Measurements from ENCODE around the gene ZMIZ2.
"Not testable (repeated sequence)": the region's sequence is repeated elsewhere in the genome, so short reads cannot be mapped to it uniquely, and the experiment has no call there.

The ZMIZ2 gene

GRCh38 chr7:44775383-44776107 is 26.9 kb downstream of the ZMIZ2 start:
- no peak for DNase-seq (ENCODE audit: low read depth)

DNA sequence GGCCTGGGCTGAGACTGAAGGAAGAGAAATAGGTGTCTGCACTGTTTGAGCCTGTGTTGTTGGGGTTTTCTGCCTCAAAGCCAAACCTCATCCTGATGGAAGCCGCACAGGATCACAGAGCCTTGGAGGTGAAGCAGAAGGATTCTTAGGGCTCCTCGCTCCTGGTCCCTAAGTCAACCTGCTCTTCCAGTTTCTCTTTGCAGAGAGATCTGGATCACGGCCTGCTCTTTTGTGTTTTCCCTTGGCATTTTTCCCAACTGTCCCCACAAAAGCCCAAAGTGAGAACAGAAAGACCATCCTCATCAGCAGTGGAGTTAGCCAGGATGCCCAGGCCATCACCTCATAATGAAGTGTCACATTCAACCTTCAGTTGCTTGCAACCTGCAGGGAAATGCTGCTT is 27.6 kb downstream of the ZMIZ2 start:
- DNase-seq (ENCODE audit: low read depth): no peak

- no peak for DNase-seq (ENCODE audit: low read depth)
Measured at GRCh38 chr7:44782460-44782859, 33.8 kb downstream of the ZMIZ2 start.

GRCh38 chr7:44783407-44783806 is 34.8 kb downstream of the ZMIZ2 start:
- DNase-seq (ENCODE audit: low read depth): no peak

DNA sequence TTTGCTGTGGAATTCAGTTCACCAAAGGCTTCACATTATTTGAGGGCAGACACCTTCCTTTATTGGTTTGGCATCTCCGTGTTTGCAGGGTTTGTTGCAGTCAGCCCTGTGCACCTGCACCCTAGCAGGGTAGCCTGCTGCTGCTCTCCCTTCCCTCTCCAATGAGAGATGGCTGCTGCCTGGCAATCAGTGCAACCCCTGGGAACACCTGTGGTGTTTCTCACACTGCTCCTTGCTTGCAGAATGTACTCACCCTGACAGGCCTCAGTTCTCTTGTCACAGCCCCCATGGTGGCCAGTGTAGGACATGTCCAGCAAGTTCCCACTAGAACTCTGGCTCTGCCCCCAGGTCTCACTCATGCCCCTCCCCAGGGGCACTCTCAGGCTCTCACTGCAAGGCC is 35.7 kb downstream of the ZMIZ2 start:
- no peak for DNase-seq (ENCODE audit: low read depth)

DNA sequence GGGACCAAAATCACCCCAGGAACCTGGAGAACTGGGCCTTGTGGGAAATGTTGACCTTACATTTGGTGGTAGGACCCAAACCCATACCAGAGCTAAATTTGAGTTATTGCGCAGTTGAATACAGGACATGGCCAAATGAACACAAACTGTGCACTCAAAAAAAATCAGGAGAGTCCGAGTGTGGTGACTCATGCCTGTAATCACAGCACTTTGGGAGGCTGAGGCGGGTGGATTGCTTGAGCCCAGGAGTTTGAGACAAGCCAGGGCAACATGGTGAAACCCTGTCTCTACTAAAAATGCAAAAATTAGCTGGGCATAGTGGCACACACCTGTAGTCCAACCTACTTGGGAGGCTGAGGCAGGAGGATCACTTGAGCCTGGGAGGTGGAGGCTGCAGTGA is 36.6 kb downstream of the ZMIZ2 start:
- not testable (repeated sequence) for DNase-seq (ENCODE audit: low read depth)

DNA sequence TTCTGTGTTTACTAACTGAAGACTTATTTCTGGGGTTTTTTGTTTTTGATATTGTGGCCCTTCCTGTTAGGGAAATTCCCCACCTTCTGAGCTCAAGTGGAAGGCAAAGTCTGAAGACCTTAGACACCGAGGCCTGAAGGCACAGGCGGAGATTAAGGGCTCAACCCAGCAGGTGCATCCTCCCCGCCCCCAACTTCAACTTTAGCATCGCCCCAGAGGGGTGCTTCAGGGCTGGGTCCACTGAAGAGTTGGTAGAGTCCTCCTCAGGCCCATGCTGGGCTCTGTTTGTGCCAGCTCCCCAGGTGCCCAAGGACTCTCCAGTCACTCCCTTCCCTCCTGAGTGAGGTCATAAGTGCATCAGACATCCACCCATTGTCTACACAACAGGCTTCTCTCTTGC is 38.4 kb downstream of the ZMIZ2 start:
- DNase-seq (ENCODE audit: low read depth): no peak

DNA sequence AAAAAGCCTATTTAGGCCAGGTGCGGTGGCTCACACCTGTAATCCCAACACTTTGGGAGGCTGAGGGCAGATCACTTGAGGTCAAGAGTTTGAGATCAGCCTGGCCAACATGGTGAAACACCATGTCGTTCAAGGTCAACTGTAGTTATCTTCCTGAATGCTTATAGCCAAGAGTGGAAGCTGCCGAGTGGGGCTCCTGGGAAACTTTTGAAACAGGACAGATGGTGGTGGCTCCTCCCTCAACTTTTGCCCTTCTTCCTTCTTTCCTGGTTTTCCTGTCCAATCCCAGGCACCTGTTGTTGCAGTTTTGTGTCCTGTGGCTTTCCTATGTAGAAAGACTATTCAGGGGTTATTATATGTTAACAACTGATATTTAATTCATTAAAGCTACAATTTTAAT is 39.1 kb downstream of the ZMIZ2 start:
- no peak for DNase-seq (ENCODE audit: low read depth)

DNA sequence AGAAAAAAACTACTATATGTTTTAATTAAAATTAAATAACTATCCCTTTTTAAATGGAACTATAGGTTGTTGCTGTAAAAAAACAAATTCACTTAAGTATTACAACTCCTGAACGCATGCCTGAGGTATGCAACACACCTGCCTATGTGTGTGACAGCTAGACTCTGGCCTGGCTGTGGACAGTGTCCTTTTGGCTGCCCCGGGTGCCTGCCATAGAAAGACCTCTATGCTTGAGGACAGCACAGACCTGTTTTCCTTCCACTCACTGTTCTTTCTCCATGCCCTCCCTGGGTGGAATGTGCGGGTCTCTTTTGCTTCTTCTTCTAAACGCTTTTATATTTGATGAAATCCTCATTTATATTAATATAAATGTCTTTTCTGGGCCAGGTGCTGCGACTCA is 41.3 kb downstream of the ZMIZ2 start:
- no peak for DNase-seq (ENCODE audit: low read depth)

GRCh38 chr7:44791278-44792219 is 42.9 kb downstream of the ZMIZ2 start:
- DNase-seq (ENCODE audit: low read depth): peak; percentile 77

- no peak for DNase-seq (ENCODE audit: low read depth)
Measured at GRCh38 chr7:44793919-44794318, 45.3 kb downstream of the ZMIZ2 start.

DNA sequence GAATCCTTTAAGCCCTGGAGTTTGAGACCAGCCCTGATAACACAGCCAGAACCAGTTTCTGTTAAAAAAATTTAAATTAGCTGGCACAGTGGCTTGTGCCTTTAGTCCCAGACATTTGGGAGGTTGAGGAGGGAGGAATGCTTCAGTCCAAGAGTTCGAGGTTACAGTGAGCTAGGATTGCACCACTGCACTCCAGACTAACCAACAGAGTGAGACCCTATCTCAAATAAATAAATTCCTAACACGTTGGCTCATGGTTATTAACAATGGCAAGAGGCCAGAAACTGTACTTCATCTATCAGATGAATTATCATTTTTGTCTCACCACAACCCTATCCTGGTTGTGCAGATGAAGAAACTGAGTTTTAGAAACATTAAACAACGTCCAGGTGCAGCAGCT is 45.7 kb downstream of the ZMIZ2 start:
- peak; percentile 45 for DNase-seq (ENCODE audit: low read depth)

DNA sequence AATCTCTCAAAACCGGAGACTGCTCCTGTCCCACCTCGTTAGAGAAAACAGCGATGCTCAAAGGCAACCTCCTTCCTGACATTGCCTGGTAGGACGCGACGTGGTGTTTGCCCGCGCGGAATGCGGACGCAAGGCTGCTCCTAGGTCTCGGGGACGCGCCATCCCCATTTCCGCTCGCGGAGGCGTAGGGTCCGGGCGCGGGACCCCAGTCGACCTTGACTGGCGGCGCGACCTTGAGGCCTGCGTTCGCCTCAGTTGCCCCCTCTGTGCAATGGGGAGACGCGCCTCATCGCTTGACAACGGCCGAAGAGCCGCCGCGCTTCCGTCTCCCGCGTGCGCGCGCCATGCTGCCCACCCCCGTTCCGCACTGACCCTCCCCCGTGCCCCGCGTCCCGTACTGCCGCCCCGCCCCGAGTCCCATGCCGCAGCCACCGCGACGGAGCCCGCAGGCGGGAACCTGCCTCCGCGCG is 47.4 kb downstream of the ZMIZ2 start:
- no peak for DNase-seq (ENCODE audit: low read depth)

DNA sequence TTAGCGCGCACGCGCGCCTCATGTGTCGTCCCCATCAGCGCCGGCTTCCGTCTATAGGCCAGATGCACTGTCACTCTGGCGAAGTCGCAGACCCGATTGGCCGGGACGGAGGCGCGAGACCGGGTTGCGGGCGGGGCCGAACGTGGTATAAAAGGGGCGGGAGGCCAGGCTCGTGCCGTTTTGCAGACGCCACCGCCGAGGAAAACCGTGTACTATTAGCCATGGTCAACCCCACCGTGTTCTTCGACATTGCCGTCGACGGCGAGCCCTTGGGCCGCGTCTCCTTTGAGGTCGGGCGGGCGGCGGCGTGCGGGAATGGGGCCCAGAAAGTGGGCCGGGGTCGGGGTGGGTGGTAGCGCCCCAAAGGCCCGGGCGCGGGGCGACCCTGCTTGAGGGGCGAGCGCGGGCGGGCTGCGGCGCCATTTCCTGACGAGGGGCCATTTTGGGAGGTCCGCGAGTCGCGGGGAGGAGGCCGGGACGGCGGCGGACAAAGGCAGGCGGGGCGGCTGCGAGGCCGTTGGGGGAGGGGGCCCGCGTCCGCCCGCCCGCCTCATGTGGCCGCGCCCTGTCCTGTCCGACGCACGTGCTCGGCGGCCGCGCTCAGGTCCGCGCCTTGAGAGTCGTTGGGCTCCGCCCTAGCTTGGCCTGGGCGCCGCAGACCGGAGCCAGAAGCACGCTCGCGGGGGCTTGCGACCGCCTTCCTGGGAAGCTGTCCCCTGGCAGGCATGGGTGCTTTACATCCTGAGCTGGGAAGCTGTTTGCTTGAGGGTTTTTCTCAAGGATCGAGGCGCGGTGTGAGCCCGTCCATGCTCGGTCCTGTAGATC is 48.1 kb downstream of the ZMIZ2 start, which contains the start of gene PPIA:
Gene PPIA, plus strand, starts transcription at position 178 of the 825 bp plus-strand sequence. Its CDS starts 44 bp downstream, at position 222.
- DNase-seq (ENCODE audit: low read depth): peak; percentile 97

- peak; percentile 67 for DNase-seq (ENCODE audit: low read depth)
Measured at GRCh38 chr7:44797329-44798258, 48.9 kb downstream of the ZMIZ2 start.

- DNase-seq (ENCODE audit: low read depth): no peak
Measured at GRCh38 chr7:44798649-44799305, 50.1 kb downstream of the ZMIZ2 start.

DNA sequence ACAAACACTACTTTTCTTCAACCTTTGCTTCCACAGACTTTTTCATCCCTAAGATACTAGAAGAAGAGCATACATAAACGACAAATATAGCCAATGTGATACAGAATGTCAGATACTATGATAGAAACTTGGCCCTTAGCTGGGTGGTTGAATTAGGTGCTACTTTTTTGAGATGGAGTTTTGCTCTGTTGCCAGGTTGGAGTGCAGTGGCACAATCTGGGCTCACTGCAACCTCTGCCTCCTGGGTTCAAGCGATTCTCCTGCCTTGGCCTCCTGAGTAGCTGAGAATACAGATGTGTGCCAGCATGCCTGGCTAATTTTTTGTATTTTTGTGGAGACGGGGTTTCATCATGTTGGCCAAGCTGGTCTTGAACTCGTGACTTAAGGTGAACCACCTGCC is 51.3 kb downstream of the ZMIZ2 start:
- DNase-seq (ENCODE audit: low read depth): no peak

DNA sequence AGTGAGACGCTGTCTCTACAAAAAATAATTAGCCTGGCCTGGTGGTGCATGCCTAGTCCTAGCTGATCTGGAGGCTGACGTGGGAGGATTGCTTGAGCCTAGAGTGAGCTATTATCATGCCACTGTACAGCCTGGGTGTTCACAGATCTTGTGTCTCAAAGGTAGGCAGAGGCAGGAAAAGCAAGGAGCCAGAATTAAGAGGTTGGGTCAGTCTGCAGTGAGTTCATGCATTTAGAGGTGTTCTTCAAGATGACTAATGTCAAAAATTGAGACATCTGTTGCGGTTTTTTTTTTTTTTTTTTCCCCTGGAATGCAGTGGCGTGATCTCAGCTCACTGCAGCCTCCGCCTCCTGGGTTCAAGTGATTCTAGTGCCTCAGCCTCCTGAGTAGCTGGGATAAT is 53.2 kb downstream of the ZMIZ2 start:
- peak; percentile 85 for DNase-seq (ENCODE audit: low read depth)

GRCh38 chr7:44802418-44803025 is 53.9 kb downstream of the ZMIZ2 start:
- no peak for DNase-seq (ENCODE audit: low read depth)
